GM19043 (cell line): ENCODE data around the gene UXS1.

Source experiments
- ATAC-seq: cut with Tn5 transposase; IDR thresholded peaks from one replicate; pipeline ENCODE4 v1.9.1; 2021; ENCODE audit warnings: low read depth; ENCODE audit not compliant: unreplicated experiment

Gene UXS1

GRCh38 chr2:106090916-106091618 is 103.0 kb downstream of the UXS1 start:
- no peak for ATAC-seq

DNA sequence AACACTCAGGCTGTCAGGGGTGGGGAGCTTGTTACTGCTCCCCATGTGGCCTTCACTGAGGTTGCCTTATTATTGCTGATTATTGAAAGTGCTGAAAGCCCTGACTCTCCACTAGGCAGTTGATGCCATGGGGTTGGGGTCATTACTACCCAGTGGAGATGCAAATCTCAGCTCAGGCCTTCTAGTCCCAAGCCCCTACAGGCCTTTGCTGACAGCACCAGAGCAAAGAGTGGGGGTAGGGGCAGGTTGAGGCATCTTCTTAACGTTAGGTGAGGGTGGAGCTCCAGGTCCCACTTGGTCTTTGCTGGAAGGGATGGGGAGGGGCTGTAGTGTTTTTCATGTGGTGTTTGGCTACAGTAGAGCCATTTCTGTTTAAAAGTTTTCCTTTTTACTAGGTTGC is 104.5 kb downstream of the UXS1 start:
- ATAC-seq = no peak

GRCh38 chr2:106085181-106085940 is 108.7 kb downstream of the UXS1 start:
- no peak for ATAC-seq

DNA sequence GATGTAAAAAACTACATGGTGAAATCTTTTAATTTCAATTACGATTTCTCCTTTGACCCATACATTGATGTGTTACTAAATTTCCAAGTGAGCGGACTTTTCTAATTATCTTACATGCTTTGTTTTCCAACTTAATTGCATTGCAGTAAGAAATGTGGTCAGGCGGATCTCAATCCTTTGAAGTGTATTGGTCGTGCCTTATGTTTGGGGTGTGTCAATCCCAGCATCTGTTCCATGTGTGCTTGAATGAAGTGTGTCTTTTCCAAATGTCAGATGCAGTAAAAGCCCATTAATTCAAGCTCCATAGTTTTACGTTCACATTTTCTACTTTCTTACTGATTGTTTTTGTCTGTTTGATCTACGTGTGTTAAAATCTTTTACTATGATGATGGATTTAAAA is 113.1 kb downstream of the UXS1 start:
- no peak for ATAC-seq

- ATAC-seq = no peak
Measured at GRCh38 chr2:106078096-106078495, 116.0 kb downstream of the UXS1 start.

GRCh38 chr2:106076941-106077340 is 117.2 kb downstream of the UXS1 start:
- no peak for ATAC-seq

- no peak for ATAC-seq
Measured at GRCh38 chr2:106075048-106075447, 119.1 kb downstream of the UXS1 start.

DNA sequence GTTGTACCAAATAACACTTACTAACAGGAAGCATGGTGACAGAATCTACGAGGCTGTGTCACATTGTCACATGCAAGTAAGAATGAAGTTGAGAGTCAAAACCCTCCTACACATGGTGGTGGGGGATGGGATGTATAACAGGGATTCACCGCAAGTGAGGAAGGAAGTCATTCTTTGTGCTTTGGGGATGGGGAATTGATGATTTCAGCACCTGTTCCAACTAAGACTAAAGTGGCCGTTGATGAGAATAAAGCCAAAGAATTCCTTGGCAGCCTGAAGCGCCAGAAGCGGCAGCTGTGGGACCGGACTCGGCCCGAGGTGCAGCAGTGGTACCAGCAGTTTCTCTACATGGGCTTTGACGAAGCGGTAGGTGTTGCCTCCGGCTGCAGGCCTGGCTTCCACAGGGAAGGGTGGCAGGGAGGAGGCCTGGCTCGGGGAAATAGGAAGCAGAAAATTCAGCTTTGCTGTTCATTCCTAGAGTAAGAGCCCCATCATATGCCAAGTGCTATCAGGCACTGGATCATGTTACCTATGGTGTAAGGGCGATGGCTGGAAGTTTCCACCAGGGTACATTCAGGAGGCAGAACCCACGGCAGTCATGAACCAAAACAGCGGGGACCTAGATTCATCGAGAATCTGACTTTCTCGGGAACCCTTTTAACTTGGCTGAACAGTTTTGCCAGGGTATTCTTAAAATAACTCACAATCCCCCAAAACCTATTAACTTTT is 120.3 kb downstream of the UXS1 start:
- no peak for ATAC-seq

DNA sequence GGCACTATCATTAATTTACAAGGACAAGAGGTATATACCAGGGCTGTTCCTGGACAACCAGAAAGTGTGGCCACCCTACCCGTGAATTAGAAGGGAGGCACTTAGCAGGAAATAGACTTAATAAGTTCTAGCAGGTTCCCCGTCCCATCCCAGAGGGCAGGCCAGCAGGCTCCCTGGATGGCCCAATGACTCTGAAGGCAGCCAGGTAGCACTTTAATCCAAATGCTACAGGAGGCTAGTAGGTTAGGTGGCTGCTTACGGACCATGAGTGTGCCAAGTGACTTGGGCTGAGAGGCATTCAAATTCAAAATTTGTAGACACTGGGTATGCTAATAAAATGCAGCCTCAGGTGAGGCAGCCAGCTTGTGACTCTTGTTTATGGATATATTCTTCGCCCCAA is 123.9 kb downstream of the UXS1 start:
- ATAC-seq = no peak

- no peak for ATAC-seq
Measured at GRCh38 chr2:106068451-106068850, 125.7 kb downstream of the UXS1 start.

DNA sequence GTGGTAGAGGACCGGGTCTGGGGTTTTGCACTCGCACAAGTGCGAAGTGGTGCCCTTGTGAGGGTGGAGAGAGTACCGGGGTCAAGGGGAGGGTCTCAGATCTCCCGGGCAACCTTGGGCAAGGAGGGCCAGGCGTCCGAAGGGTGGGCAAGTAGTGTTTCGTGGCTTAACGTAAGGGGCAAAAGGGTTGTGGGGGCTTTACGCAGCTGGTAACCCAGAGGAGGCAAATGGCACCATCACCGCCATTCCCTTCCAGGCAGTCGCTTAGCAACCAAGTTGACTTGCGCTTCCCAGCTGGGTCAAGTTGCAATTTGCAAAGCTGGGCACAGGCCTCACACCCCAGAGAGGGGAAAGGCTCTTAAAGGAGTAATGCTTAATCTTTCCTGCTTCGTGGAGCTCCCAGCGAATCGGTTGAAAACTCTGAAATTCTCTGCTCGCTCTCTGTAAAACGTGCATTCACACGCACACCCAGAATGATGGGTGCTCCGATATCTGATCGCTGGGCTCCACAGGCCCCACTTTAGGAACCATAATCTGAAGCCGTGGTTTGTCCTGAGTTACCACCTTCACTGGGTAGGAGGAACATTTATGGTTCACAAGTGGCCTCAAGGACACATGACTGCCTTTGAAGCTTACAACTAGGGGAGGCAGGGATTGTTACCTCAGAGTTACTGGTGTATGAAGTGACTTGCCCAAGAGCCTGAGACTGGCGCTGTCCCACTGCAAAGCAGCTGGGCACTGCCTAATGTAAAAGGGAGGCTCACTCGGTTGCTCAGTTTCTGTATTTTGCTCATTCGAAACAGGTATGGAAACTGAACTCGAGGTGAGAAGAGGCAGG is 127.9 kb downstream of the UXS1 start:
- no peak for ATAC-seq

- no peak for ATAC-seq
Measured at GRCh38 chr2:106065268-106065982, 128.7 kb downstream of the UXS1 start.

GRCh38 chr2:106063181-106063580 is 130.9 kb downstream of the UXS1 start:
- ATAC-seq = no peak

GRCh38 chr2:106062627-106063026 is 131.5 kb downstream of the UXS1 start:
- ATAC-seq = no peak

DNA sequence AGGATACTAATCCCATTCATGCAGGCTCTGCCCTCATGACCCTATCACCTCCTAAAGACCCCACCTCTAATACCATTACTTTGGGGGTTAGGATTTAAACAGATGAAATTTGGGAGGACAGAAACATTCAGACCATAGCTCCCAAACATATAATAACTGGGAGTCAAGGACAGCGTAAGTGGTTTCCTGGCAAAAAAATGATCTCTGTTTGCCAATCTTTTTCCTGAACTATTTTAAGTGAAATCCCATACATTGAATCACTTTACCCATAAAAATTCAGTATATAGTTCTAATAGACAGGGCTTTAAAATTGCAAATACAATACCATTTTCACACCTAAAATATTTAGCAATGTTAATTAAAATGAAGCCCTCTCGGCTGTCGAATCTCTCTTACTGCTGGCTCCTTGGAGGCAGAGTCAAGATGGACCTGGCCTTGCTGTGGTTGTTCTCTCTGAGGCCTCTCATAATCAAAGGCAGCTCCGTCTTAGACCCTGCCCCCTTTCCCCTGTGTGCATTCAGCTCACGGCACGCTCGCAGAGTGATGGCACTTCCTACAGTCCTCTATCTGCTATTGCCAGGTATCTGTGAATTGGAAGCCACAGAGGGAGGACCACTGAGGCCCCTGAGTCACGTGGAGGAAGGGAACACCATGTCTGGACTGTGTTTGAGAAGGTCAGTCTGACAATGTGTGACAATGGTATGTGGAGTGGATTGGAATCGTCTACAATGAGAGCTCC is 132.3 kb downstream of the UXS1 start:
- ATAC-seq = no peak

DNA sequence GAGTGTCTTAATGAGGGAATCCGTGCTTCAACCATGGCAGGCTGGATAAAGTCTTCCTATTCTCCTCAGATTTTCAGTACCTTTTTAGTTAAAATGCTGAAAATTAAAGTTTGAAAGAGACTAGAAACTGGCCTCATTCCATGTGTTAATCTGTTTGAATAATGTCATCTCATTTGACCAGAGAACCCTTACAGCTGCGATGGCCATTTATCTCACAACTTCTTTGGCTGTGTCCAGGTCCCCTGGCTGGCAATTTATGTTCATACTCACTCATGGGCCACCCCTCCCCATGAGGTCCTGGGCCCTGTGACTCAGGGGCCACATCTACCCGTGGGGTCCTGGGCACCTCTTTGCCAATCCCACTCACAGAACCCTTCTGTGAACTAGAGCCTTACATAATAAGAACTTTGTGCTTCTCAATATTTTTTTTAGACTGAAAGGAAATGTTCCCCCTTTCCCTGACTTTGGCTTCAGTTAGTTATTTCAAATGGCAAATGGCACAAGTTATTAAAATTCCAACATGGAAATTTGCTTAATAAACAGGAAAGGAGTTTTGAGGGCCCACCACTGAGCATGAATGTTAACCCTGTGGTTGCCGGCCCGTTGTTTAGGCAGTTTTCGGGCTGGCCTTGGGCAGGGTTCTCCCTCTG is 134.6 kb downstream of the UXS1 start:
- no peak for ATAC-seq

DNA sequence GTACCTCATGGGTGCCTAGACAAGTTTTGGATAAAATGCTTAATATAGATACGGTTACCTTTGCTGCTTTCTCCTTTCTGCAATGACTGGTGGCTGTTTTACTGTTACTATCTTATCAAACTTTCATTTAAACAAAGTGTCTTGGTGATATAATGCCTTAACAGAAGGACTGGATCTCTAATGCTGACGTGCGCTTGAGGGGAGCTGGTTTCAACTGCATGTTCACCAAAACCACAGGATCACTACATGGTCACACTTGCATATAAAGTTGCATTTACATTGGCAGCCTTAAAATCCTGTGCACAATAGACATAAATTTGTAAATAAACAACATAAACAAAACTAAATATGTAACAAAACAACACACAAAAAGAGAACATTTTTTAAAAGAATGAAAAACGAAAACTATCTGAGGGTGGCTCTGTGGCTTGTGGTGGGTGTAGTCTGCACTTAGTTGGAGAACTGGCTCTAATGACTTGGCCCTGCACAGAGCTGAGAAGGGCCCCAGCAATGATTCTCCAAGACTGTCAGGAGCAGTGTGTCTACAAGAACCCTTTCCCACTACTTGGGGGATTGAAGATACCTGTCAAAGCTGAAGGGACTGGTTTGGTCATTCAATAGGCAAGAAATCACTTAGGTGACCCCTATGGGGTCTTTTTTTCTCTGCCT is 135.5 kb downstream of the UXS1 start:
- no peak for ATAC-seq

- no peak for ATAC-seq
Measured at GRCh38 chr2:106057206-106057605, 136.9 kb downstream of the UXS1 start.
